Measurements from ENCODE around the gene SLC26A8. TPM values are rescaled to one million over a fixed set of nuclear protein-coding genes. Genes with fewer than 3 reads are reported as not detected.

Gene SLC26A8, protein sequence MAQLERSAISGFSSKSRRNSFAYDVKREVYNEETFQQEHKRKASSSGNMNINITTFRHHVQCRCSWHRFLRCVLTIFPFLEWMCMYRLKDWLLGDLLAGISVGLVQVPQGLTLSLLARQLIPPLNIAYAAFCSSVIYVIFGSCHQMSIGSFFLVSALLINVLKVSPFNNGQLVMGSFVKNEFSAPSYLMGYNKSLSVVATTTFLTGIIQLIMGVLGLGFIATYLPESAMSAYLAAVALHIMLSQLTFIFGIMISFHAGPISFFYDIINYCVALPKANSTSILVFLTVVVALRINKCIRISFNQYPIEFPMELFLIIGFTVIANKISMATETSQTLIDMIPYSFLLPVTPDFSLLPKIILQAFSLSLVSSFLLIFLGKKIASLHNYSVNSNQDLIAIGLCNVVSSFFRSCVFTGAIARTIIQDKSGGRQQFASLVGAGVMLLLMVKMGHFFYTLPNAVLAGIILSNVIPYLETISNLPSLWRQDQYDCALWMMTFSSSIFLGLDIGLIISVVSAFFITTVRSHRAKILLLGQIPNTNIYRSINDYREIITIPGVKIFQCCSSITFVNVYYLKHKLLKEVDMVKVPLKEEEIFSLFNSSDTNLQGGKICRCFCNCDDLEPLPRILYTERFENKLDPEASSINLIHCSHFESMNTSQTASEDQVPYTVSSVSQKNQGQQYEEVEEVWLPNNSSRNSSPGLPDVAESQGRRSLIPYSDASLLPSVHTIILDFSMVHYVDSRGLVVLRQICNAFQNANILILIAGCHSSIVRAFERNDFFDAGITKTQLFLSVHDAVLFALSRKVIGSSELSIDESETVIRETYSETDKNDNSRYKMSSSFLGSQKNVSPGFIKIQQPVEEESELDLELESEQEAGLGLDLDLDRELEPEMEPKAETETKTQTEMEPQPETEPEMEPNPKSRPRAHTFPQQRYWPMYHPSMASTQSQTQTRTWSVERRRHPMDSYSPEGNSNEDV
- total RNA-seq: not detected in 2 replicates

DNA sequence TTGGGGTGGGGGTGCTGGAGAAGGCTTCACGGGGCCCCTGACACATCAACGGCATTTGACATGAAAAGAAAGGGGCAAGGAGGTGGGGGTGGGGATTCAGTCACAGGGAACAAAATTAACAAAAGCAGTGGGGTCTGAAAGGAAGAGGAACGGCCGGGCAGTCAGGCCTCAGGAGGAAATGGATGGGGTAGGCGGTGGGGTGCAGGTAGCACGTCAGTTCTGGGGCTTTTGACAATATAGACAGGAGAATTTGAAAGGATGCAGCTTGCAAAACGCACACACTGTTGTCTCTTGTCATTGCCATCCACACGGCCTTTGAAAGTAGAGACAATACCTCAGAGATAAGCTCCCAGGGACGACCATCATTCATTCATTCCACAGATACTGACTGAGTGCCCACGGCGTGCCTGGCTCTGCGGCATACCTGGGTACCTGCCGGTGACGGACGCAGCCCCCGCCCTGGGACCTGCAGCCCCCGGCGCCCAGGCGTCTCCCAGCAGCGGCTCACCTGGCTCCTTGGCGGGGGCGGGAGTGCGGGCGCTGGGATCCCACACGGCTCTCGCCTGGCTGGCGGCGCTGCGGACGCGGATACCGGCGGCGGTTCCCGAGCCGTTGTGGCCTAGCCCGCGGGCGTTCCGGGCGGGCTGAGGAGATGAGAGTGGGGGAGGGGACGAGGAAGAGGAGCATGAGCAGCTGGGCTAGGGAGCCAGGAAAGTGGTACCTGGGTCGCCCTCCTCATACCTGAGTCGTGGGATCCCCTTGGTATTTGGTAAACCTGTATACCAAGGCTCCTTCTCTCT is at the start of gene SLC26A8:
Gene SLC26A8 (minus strand): TSS at position 646 of the 800 bp plus-strand sequence. CDS start 4,934 bp downstream, outside the sequence.

DNA sequence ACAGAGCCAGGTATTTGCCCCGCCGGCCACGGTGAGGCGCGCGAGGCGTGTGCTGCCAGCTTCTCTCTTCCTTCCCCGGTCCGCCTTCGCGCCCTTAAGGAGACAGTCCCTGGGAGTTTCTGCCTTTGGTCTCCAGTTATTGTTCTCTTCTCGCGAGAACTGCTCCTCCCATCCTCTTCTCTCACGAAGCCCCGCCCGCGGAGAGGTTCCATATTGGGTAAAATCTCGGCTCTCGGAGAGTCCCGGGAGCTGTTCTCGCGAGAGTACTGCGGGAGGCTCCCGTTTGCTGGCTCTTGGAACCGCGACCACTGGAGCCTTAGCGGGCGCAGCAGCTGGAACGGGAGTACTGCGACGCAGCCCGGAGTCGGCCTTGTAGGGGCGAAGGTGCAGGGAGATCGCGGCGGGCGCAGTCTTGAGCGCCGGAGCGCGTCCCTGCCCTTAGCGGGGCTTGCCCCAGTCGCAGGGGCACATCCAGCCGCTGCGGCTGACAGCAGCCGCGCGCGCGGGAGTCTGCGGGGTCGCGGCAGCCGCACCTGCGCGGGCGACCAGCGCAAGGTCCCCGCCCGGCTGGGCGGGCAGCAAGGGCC is 3.2 kb upstream of the SLC26A8 start, which contains the start of gene MAPK14:
Gene MAPK14 (plus strand): TSS at position 308 of the 587 bp plus-strand sequence. CDS start 350 bp downstream, outside the sequence.

DNA sequence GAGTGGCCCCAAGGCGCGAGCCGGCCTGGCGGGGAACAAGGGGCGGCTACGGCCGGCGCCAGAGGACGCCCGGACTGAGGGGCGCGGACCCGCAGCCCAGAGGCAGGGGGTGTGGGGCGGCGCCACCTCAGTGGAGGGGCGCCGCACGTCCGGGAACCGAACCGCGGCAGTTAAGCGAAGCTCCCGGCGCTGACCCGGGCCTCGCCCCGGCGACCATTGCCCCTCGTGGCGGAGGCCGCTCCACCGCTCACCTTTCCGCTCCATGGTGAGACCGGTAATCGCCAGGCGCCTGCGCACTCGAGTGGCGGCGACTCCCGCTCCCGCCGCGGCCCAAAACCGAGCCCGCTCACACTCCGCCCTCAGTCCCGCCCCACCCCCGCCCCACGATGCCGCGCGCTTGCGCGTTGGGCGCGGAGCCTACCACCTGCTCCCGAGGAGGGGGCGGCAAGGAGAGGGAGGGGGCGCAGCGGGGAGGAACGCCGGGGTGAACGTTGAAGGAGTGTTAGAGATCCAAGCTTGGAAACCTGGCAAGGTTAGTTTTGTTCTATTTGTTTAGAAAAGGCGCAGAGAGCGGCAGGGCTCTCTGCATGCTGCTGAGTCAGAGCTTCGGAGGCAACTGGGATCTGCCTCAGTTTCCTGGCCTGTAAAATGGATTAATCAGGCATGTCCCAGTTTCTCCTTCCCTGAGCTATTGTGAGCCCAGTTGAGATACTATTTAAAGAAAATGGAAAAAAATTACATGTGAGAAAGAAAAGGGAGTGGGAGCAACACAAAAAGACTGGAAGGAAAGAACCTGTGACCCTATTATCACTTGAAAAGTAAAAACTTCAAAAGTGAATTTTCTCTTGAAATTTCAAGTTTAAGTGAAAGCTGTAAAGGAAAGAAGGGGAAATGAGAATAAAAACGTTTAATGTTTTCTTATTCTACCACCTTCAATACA is 103.4 kb downstream of the SLC26A8 start, which contains the start of gene SRPK1:
Gene SRPK1 (minus strand): TSS at position 306 of the 940 bp plus-strand sequence. CDS start 42 bp downstream, at position 264.

Other genes with a start within 250 kb of the SLC26A8 start
- 5.1 TPM in 1 of 2 replicates, not detected in the other for gene CLPSL2, start 248.0 kb downstream of the SLC26A8 start, total RNA-seq
- not detected in 2 replicates for gene CLPSL1, start 243.6 kb downstream of the SLC26A8 start, total RNA-seq
- not detected in 2 replicates for gene CLPS, start 227.3 kb downstream of the SLC26A8 start, total RNA-seq
- 0.21 TPM in 1 of 2 replicates, not detected in the other for gene LHFPL5, start 219.3 kb downstream of the SLC26A8 start, total RNA-seq
- gene SRPK1, start 103.5 kb downstream of the SLC26A8 start, total RNA-seq: 70.7 and 101 TPM in 2 replicates
- 46.7 and 48.8 TPM in 2 replicates for gene MAPK14, start 3.2 kb upstream of the SLC26A8 start, total RNA-seq
- gene MAPK13, start 105.9 kb upstream of the SLC26A8 start, total RNA-seq: 80.4 and 102 TPM in 2 replicates
- 5.8 and 7.8 TPM in 2 replicates for gene BRPF3, start 172.1 kb upstream of the SLC26A8 start, total RNA-seq
- gene PNPLA1, start 245.4 kb upstream of the SLC26A8 start, total RNA-seq: 0.14 and 0.23 TPM in 2 replicates